ENCODE data around the gene FAM13A.

Gene FAM13A

GRCh38 chr4:88859191-88859812 is 197.7 kb downstream of the FAM13A start:
- H3K4me2 ChIP-seq (ENCODE audit: low read length), result no peak overlapping the region
- TF ChIP-seq EZH2phosphoT487 (IDR thresholded peaks at IDR 0.05; ENCODE audit: borderline replicate concordance, low read length) (no peak), CTCF (IDR thresholded peaks at IDR 0.05; ENCODE audit: low read depth, low read length, poor library complexity, severe bottlenecking) (no peak)

GRCh38 chr4:88858752-88859151 is 198.2 kb downstream of the FAM13A start:
- no peak overlapping the region for H3K4me2 ChIP-seq (ENCODE audit: low read length)
- H3K79me2 ChIP-seq (ENCODE audit: control insufficient read depth, low read length), result no peaks in the 10 kb centered on the region
- peaks cover 8% of the 10 kb centered on the region; the same call in 1 of the 2 replicates for H3K4me1 ChIP-seq (ENCODE audit: control insufficient read depth, low read length)
- H3K9me3 ChIP-seq (ENCODE audit: control insufficient read depth, insufficient read depth, low read length), result no peaks in the 10 kb centered on the region
- no peaks in the 10 kb centered on the region for H3F3A ChIP-seq (ENCODE audit: control insufficient read depth, insufficient read depth)
- no peak overlapping the region for H3K27ac ChIP-seq (ENCODE audit: low read depth, low read length)
- no peaks in the 10 kb centered on the region for H4K20me1 ChIP-seq (ENCODE audit: control insufficient read depth, insufficient read depth, low read depth, low read length)
- no peaks in the 10 kb centered on the region for H3K9me2 ChIP-seq (replicated peaks; ENCODE audit: control insufficient read depth, low read length)
- no peak overlapping the region for H3K4me3 ChIP-seq (ENCODE audit: low read length)
- H3K27me3 ChIP-seq (ENCODE audit: control insufficient read depth, low read length), result no peaks in the 10 kb centered on the region
- no peak for TF ChIP-seq CTCF (IDR thresholded peaks at IDR 0.05; ENCODE audit: low read depth, low read length, poor library complexity, severe bottlenecking)
- TF ChIP-seq EZH2phosphoT487 (IDR thresholded peaks at IDR 0.05; ENCODE audit: borderline replicate concordance, low read length), result no peak
- H3K36me3 ChIP-seq (ENCODE audit: control insufficient read depth, low read length), result no peaks in the 10 kb centered on the region

More at GRCh38 chr4:88859191-88859812, 197.7 kb downstream of the FAM13A start:
- no peaks in the 10 kb centered on the region for H3F3A ChIP-seq (ENCODE audit: control insufficient read depth, insufficient read depth)
- no peaks in the 10 kb centered on the region for H3K27me3 ChIP-seq (ENCODE audit: control insufficient read depth, low read length)
- H4K20me1 ChIP-seq (ENCODE audit: control insufficient read depth, insufficient read depth, low read depth, low read length), result no peaks in the 10 kb centered on the region
- H3K79me2 ChIP-seq (ENCODE audit: control insufficient read depth, low read length), result no peaks in the 10 kb centered on the region
- H3K36me3 ChIP-seq (ENCODE audit: control insufficient read depth, low read length), result no peaks in the 10 kb centered on the region
- H3K4me3 ChIP-seq (ENCODE audit: low read length), result no peak overlapping the region
- H3K9me3 ChIP-seq (ENCODE audit: control insufficient read depth, insufficient read depth, low read length), result no peaks in the 10 kb centered on the region
- H3K9me2 ChIP-seq (replicated peaks; ENCODE audit: control insufficient read depth, low read length), result no peaks in the 10 kb centered on the region
- peaks cover 8% of the 10 kb centered on the region; the same call in 1 of the 2 replicates for H3K4me1 ChIP-seq (ENCODE audit: control insufficient read depth, low read length)
- H3K27ac ChIP-seq (ENCODE audit: low read depth, low read length), result no peak overlapping the region

GRCh38 chr4:88857588-88857987 is 199.4 kb downstream of the FAM13A start:
- Histone ChIP-seq H3K4me3 (ENCODE audit: low read length) (no peak overlapping the region), H3K9me3 (ENCODE audit: control insufficient read depth, insufficient read depth, low read length) (no peaks in the 10 kb centered on the region), H3K79me2 (ENCODE audit: control insufficient read depth, low read length) (no peaks in the 10 kb centered on the region), H3K27ac (ENCODE audit: low read depth, low read length) (no peak overlapping the region), H3K9me2 (replicated peaks; ENCODE audit: control insufficient read depth, low read length) (no peaks in the 10 kb centered on the region), H3F3A (ENCODE audit: control insufficient read depth, insufficient read depth) (no peaks in the 10 kb centered on the region), H3K27me3 (ENCODE audit: control insufficient read depth, low read length) (no peaks in the 10 kb centered on the region), H3K4me1 (ENCODE audit: control insufficient read depth, low read length) (peaks cover 8% of the 10 kb centered on the region; the same call in 1 of the 2 replicates), H3K4me2 (ENCODE audit: low read length) (no peak overlapping the region), H4K20me1 (ENCODE audit: control insufficient read depth, insufficient read depth, low read depth, low read length) (no peaks in the 10 kb centered on the region), H3K36me3 (ENCODE audit: control insufficient read depth, low read length) (no peaks in the 10 kb centered on the region)
- no peak for TF ChIP-seq CTCF (IDR thresholded peaks at IDR 0.05; ENCODE audit: low read depth, low read length, poor library complexity, severe bottlenecking)
- no peak for TF ChIP-seq EZH2phosphoT487 (IDR thresholded peaks at IDR 0.05; ENCODE audit: borderline replicate concordance, low read length)

Measured in DOHH2 (cell line).